ENCODE data around the gene THG1L. TPM values are rescaled to one million over a fixed set of nuclear protein-coding genes. Genes with fewer than 3 reads are reported as not detected.

Gene THG1L
- polyA plus RNA-seq, 1 of the 3 experiments (the other 2 are of a cell fraction), result 37.0 TPM

GRCh38 chr5:157734436-157734835 lies 3.2 kb downstream of the THG1L start:
- H4K20me1 ChIP-seq (ENCODE audit: insufficient read depth), result no peaks in the 10 kb centered on the region
- TF ChIP-seq NFIC (IDR thresholded peaks at IDR 0.05; ENCODE audit: borderline replicate concordance) (no peak), EP300 (IDR thresholded peaks at IDR 0.05; ENCODE audit: borderline replicate concordance in 1 of 2, low read depth in 1 of 2, low read length in 1 of 2) (no peak), TCF12 (IDR thresholded peaks at IDR 0.05) (no peak), FOSL2 (IDR thresholded peaks at IDR 0.05; ENCODE audit: borderline replicate concordance, low read depth) (no peak), FOXM1 (IDR thresholded peaks at IDR 0.05; ENCODE audit: low read depth) (no peak)
- TF ChIP-seq, protein P1, sequence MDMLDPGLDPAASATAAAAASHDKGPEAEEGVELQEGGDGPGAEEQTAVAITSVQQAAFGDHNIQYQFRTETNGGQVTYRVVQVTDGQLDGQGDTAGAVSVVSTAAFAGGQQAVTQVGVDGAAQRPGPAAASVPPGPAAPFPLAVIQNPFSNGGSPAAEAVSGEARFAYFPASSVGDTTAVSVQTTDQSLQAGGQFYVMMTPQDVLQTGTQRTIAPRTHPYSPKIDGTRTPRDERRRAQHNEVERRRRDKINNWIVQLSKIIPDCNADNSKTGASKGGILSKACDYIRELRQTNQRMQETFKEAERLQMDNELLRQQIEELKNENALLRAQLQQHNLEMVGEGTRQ (IDR thresholded peaks at IDR 0.05; ENCODE audit: borderline replicate concordance, low read depth, low read length), result no peak
- ChIA-PET CTCF (interaction anchor here (1.0 to 2.3 kb wide), 2 partner anchors 9 to 481 kb away, joined by 3 to 21 read pairs; partner anchors contain the start of gene LSM11), POLR2A (no interaction called here)
- peaks cover 37 to 45% of the 10 kb centered on the region in 2 experiments for H3K36me3 ChIP-seq (replicated peaks in 1 of 2; ENCODE audit: control insufficient read depth in 1 of 2, insufficient read depth in 2 of 2, low read length in 1 of 2)
- no peaks in the 10 kb centered on the region for H3K9me3 ChIP-seq
- peaks cover 17% of the 10 kb centered on the region for H3F3A ChIP-seq (replicated peaks; ENCODE audit: insufficient read depth)
- no peak overlapping the region for H3K4me2 ChIP-seq
- no peak overlapping the region for H3K27ac ChIP-seq (ENCODE audit: low read depth in 2 of 2, low read length in 1 of 2)
- WGBS (ENCODE audit: low lambda C conversion rate), result 93% methylated on average over 7 of the region's 7 CpGs
- peaks cover 0 to 10% of the 10 kb centered on the region in 2 experiments; a peak in 2 of 4 replicates for H3K4me1 ChIP-seq (ENCODE audit: control insufficient read depth in 1 of 2, insufficient read depth in 2 of 2, low read depth in 1 of 2, low read length in 1 of 2)
- DNase-seq, result no peak
- H3K4me3 ChIP-seq (ENCODE audit: low read depth in 2 of 2, low read length in 1 of 2), result no peak overlapping the region
- no peak overlapping the region for H2AFZ ChIP-seq (ENCODE audit: low read depth)
- no peaks in the 10 kb centered on the region for H3K27me3 ChIP-seq (ENCODE audit: insufficient read depth)
- peaks cover 16% of the 10 kb centered on the region for H3K79me2 ChIP-seq (ENCODE audit: insufficient read depth)
- H3K9me2 ChIP-seq, result no peaks in the 10 kb centered on the region
- no peak overlapping the region for H3K9ac ChIP-seq

DNA sequence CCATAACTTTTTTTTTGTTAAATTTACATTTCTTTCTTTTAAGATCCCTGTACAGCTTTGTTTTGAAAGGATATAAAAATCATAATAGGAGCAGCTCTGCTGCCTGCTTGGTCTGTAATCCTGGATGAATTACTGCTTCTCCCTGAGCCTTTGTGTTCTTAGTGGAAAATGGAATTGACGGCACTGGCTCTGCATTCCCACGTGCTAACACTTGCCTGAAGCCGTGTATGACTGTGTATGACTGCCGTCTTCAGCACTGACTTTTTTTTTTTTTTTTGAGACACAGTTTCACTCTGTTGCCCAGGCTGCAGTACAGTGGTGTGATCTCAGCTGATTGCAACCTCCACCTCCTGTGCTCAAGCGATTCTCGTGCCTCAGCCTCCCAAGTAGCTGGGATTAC lies 4.8 kb downstream of the THG1L start:
- H3K27ac ChIP-seq (ENCODE audit: low read depth in 2 of 2, low read length in 1 of 2), result no peak overlapping the region
- H3K36me3 ChIP-seq (replicated peaks in 1 of 2; ENCODE audit: control insufficient read depth in 1 of 2, insufficient read depth in 2 of 2, low read length in 1 of 2), result peaks cover 39 to 52% of the 10 kb centered on the region in 2 experiments
- 85% methylated on average over 6 of the region's 6 CpGs for WGBS (ENCODE audit: low lambda C conversion rate)
- H3F3A ChIP-seq (replicated peaks; ENCODE audit: insufficient read depth), result peaks cover 19% of the 10 kb centered on the region
- H3K4me2 ChIP-seq, result no peak overlapping the region
- ChIA-PET POLR2A (no interaction called here), CTCF (no interaction called here)
- H3K9me3 ChIP-seq, result no peaks in the 10 kb centered on the region
- H3K4me3 ChIP-seq (ENCODE audit: low read depth in 2 of 2, low read length in 1 of 2), result no peak overlapping the region
- H3K9ac ChIP-seq, result no peak overlapping the region
- no peaks in the 10 kb centered on the region for H4K20me1 ChIP-seq (ENCODE audit: insufficient read depth)
- DNase-seq, result no peak
- peaks cover 0 to 10% of the 10 kb centered on the region in 2 experiments; a peak in 2 of 4 replicates for H3K4me1 ChIP-seq (ENCODE audit: control insufficient read depth in 1 of 2, insufficient read depth in 2 of 2, low read depth in 1 of 2, low read length in 1 of 2)
- peaks cover 16% of the 10 kb centered on the region; the same call in 1 of the 2 replicates for H3K79me2 ChIP-seq (ENCODE audit: insufficient read depth)
- H3K9me2 ChIP-seq, result no peaks in the 10 kb centered on the region
- no peaks in the 10 kb centered on the region for H3K27me3 ChIP-seq (ENCODE audit: insufficient read depth)
- H2AFZ ChIP-seq (ENCODE audit: low read depth), result no peak overlapping the region
- TF ChIP-seq TEAD4 (IDR thresholded peaks at IDR 0.05; ENCODE audit: borderline replicate concordance, insufficient read depth) (no peak), NFIC (IDR thresholded peaks at IDR 0.05; ENCODE audit: borderline replicate concordance) (no peak), MAX (IDR thresholded peaks at IDR 0.05; ENCODE audit: low read depth) (no peak), RCOR1 (IDR thresholded peaks at IDR 0.05; ENCODE audit: low read length) (no peak), USF1 (IDR thresholded peaks at IDR 0.05; ENCODE audit: borderline replicate concordance, low read depth) (no peak), EZH2phosphoT487 (IDR thresholded peaks at IDR 0.05; ENCODE audit: borderline replicate concordance, low read depth) (no peak), TAF1 (IDR thresholded peaks at IDR 0.05; ENCODE audit: borderline replicate concordance, low read depth, low read length) (no peak), RAD21 (IDR thresholded peaks at IDR 0.05; ENCODE audit: low read length) (no peak), NRF1 (IDR thresholded peaks at IDR 0.05; ENCODE audit: low read depth, low read length) (no peak), POLR2AphosphoS5 (IDR thresholded peaks at IDR 0.05; ENCODE audit: low read depth, low read length) (no peak), RXRA (IDR thresholded peaks at IDR 0.05; ENCODE audit: borderline replicate concordance, low read depth) (no peak), CHD2 (IDR thresholded peaks at IDR 0.05; ENCODE audit: low read length, partially characterized antibody) (no peak)
- TF ChIP-seq, protein P2, sequence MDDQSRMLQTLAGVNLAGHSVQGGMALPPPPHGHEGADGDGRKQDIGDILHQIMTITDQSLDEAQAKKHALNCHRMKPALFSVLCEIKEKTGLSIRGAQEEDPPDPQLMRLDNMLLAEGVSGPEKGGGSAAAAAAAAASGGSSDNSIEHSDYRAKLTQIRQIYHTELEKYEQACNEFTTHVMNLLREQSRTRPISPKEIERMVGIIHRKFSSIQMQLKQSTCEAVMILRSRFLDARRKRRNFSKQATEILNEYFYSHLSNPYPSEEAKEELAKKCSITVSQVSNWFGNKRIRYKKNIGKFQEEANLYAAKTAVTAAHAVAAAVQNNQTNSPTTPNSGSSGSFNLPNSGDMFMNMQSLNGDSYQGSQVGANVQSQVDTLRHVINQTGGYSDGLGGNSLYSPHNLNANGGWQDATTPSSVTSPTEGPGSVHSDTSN (IDR thresholded peaks at IDR 0.05), result no peak
- TF ChIP-seq, protein P3, sequence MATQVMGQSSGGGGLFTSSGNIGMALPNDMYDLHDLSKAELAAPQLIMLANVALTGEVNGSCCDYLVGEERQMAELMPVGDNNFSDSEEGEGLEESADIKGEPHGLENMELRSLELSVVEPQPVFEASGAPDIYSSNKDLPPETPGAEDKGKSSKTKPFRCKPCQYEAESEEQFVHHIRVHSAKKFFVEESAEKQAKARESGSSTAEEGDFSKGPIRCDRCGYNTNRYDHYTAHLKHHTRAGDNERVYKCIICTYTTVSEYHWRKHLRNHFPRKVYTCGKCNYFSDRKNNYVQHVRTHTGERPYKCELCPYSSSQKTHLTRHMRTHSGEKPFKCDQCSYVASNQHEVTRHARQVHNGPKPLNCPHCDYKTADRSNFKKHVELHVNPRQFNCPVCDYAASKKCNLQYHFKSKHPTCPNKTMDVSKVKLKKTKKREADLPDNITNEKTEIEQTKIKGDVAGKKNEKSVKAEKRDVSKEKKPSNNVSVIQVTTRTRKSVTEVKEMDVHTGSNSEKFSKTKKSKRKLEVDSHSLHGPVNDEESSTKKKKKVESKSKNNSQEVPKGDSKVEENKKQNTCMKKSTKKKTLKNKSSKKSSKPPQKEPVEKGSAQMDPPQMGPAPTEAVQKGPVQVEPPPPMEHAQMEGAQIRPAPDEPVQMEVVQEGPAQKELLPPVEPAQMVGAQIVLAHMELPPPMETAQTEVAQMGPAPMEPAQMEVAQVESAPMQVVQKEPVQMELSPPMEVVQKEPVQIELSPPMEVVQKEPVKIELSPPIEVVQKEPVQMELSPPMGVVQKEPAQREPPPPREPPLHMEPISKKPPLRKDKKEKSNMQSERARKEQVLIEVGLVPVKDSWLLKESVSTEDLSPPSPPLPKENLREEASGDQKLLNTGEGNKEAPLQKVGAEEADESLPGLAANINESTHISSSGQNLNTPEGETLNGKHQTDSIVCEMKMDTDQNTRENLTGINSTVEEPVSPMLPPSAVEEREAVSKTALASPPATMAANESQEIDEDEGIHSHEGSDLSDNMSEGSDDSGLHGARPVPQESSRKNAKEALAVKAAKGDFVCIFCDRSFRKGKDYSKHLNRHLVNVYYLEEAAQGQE (IDR thresholded peaks at IDR 0.05; ENCODE audit: low read depth, low read length), result no peak

Measured in SK-N-SH (cell line).